ENCODE results near the gene PYURF.

Gene PYURF

DNA sequence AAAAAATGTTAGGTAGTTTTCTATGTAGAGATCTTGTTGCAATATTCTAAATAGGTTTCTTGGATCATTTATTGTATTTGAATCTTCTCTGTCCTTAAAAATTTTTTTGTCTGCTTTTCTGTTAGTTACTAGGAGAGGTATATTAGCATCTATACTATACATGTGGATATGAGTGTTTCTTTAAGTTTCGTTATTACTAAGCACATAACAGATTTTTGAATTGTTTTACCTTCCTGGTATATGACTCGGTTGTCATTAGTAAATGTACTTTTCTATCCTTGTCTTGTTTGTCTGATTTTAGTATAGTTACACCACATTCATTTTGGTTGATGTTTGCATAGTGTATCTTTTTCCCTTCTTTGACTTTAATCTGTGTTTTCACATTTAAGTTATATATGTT lies 20.2 kb downstream of the PYURF start:
- DNase-seq, result no peak

DNA sequence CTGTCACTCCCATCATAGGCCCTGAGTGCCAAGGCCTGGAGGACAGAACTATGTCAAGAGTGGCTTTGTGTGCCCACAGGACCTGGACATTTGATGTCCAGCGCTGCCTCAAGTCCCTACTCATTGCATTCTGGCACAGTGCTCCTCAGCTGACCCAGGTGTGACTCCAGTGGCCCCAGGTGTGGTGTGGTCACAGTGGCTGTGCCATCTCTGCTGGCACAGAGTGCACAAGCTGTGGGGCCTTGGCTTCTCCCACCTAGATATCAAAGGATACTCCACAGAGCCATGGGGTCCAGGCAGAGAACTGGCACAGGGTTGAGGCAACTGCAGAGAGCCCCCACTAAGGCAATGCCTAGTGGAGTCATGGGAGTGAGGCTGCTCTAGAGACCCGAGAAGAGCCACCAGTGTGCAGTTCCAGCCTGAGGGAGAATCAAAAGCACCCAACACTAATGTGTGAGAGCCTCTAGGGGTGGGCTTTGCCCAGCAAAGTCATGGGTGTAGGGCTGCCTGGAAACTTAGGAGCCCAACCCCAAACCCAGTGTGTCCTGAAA lies 25.6 kb downstream of the PYURF start:
- DNase-seq, result no peak

DNA sequence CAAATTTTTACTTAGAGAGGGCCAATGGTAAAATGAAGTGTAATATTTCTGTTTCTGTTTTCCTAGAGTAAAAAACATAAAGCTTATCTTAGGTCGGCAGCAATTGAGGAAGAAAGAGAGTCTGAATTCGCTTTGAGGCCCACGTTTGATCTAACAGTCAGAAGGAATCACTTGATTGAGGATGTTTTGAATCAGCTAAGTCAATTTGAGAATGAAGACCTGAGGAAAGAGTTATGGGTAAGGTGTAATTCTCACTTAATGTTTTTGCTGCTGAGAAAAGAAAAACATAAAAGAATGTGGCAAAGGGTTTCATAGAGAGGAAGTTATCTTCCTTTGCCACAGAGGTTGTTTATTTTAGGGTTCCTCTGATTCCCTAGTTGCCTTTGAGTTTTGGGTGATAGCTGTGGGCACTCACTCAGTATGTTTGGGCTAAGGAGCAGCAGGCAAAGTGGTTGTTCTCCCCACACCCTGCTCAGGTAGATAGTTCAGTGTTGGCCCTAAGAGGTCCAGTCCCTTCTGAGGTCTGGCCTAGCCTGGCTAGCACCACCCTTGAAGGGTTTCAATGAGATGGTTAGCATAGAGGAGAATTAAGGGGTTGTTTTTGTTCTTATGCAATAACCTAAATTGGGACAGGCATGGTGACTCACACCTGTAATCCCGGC lies 34.3 kb downstream of the PYURF start:
- DNase-seq, result no peak

DNA sequence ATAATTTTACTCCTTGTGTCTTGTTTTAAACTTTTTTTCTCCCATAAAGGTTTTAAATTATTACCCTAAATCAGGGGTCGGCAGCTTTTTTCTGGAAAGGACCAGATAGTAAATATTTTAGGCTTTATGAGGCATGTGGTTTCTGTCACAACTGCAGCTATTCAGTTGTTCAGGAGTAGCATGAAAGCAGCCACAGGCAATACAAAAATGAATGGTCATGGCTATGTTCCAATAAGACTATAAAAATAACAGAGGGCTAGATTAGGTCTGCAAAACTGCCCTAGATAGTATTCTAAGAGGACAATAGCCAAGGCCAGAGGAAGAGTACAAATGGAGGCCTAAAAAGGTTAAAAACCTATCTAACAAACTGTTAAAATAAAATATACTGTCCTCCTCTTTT lies 42.0 kb downstream of the PYURF start:
- no peak for DNase-seq

DNA sequence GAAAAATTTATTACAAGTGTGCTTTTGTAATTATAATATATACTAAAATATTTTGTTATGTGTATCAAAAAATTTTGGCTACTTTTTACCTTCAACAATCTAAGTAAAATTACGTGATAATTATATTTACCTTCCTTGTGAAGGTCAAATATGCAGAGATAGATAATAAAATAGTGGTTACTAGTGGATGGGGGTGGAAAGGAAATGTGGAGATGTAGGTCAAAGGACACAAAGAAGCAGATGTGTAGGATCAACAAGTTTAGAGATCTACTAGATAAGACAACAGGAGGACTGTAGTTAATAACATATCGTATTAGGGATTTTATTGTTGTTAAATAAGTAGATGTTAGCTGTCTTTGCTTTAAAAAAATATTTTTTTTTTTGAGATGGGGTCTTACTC lies 45.3 kb downstream of the PYURF start:
- DNase-seq, result no peak

DNA sequence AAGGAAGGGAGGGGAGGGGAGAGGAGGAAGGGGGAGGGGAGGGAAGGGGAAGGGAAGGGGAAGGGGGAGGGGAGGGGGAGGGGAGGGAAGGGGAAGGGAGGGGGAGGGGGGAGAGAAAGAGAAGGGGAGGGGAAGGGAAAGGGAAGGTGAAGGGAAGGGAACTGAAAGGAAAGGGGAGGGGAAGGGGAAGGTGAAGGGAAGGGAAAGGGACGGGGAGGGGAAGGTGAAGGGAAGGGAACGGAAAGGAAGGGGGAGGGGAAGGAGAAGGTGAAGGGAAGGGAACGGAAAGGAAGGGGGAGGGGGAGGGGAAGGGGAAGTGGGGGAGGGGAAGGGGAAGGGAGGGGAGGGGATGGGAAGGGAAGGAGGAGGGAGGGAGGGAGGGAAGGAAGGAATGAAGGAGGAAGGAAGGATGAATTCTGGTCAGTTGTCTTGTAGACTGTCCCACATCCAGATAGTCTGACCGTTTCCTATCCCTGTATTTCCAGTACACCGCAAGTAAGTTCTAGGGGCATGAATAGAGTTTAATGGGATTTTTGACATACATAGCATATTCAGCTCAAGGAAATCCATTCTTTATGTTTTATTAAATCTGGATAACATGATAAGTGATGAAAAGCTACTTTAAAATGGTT lies 46.2 kb downstream of the PYURF start:
- DNase-seq, result no peak
